ENCODE data around the gene TTF2. TPM values are rescaled to one million over a fixed set of nuclear protein-coding genes. Genes with fewer than 3 reads are reported as not detected.

Gene TTF2
- 31.8 and 53.0 TPM in 2 replicates for total RNA-seq

GRCh38 chr1:117059678-117060440, at the start of gene TTF2:
TTF2 (plus strand) TSS chr1:117060326; CDS start chr1:117060347, 21 bp downstream.
- peak; percentile 97 for DNase-seq (ENCODE audit: low read depth)
- TF ChIP-seq CTCF (conservative IDR thresholded peaks at IDR 0.05; ENCODE audit: low read depth, low read length) = peak; percentile 18
- H3K4me3 ChIP-seq (ENCODE audit: low read depth, low read length) = peak within 1 kb of the TSS; percentile 92

- DNase-seq (ENCODE audit: low read depth) = no peak
- no peak overlapping the region for H3K4me3 ChIP-seq (ENCODE audit: low read depth, low read length)
- TF ChIP-seq CTCF (conservative IDR thresholded peaks at IDR 0.05; ENCODE audit: low read depth, low read length) = peak; percentile 21
Measured at GRCh38 chr1:117011334-117011733, 48.8 kb upstream of the TTF2 start.

- no peak for TF ChIP-seq CTCF (conservative IDR thresholded peaks at IDR 0.05; ENCODE audit: low read depth, low read length)
- no peak for DNase-seq (ENCODE audit: low read depth)
- no peak overlapping the region for H3K4me3 ChIP-seq (ENCODE audit: low read depth, low read length)
Measured at GRCh38 chr1:117013309-117013858, 46.7 kb upstream of the TTF2 start.

- no peak for TF ChIP-seq CTCF (conservative IDR thresholded peaks at IDR 0.05; ENCODE audit: low read depth, low read length)
- H3K4me3 ChIP-seq (ENCODE audit: low read depth, low read length) = no peak overlapping the region
- no peak for DNase-seq (ENCODE audit: low read depth)
Measured at GRCh38 chr1:117014209-117014608, 45.9 kb upstream of the TTF2 start.

GRCh38 chr1:117015724-117016123, 44.4 kb upstream of the TTF2 start:
- TF ChIP-seq CTCF (conservative IDR thresholded peaks at IDR 0.05; ENCODE audit: low read depth, low read length) = no peak

GRCh38 chr1:117017062-117017461, 43.1 kb upstream of the TTF2 start:
- no peak for DNase-seq (ENCODE audit: low read depth)

More at GRCh38 chr1:117015724-117016123, 44.4 kb upstream of the TTF2 start:
- H3K4me3 ChIP-seq (ENCODE audit: low read depth, low read length) = no peak overlapping the region
- DNase-seq (ENCODE audit: low read depth) = no peak

More at GRCh38 chr1:117017062-117017461, 43.1 kb upstream of the TTF2 start:
- H3K4me3 ChIP-seq (ENCODE audit: low read depth, low read length) = no peak overlapping the region
- TF ChIP-seq CTCF (conservative IDR thresholded peaks at IDR 0.05; ENCODE audit: low read depth, low read length) = no peak
